ENCODE data around the gene NRAP.

DNA sequence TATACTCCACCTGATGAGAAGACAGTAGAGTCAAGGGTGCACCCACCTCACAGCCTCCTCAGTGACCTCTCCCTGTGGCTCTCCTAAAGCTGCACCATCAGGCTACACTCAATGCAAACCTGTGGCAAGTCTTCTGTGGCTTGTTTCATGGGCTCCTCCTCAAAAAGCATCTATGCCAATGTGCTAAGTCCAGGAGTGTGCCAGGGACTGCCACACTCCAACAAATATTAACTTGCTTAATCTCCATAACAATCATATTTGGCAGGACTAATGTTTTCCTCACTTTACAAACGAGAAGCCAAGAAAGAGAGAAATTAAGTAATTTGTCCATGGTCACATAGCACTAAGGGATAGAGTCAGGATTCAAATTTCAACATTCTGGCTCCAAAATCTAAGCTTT lies 11.9 kb downstream of the NRAP start:
- no peak for TF ChIP-seq POLR2A (IDR thresholded peaks at IDR 0.05)
- TF ChIP-seq, protein P1, sequence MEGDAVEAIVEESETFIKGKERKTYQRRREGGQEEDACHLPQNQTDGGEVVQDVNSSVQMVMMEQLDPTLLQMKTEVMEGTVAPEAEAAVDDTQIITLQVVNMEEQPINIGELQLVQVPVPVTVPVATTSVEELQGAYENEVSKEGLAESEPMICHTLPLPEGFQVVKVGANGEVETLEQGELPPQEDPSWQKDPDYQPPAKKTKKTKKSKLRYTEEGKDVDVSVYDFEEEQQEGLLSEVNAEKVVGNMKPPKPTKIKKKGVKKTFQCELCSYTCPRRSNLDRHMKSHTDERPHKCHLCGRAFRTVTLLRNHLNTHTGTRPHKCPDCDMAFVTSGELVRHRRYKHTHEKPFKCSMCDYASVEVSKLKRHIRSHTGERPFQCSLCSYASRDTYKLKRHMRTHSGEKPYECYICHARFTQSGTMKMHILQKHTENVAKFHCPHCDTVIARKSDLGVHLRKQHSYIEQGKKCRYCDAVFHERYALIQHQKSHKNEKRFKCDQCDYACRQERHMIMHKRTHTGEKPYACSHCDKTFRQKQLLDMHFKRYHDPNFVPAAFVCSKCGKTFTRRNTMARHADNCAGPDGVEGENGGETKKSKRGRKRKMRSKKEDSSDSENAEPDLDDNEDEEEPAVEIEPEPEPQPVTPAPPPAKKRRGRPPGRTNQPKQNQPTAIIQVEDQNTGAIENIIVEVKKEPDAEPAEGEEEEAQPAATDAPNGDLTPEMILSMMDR (IDR thresholded peaks at IDR 0.05) = no peak
